ENCODE results near the gene ENTHD1.

DNA sequence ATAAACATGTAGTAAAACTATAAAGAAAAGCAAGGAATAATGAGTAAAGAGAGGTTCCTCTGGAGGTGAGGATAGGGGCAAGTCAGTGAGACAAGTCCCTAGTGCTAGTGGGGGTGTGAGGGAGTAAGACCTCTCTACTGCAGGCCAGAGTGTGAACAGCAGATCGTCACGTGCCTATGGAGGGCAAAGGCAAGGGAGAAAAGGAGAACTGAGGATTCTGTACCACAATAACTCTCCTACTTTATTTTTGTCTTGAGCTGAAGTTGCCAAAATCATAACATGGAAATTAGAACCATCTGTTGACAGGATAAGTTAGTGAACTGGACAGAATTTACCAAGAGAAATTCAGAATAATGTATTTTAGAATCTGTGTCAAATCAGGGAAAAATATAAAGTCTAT is 77.6 kb downstream of the ENTHD1 start:
- TF ChIP-seq, protein P1, sequence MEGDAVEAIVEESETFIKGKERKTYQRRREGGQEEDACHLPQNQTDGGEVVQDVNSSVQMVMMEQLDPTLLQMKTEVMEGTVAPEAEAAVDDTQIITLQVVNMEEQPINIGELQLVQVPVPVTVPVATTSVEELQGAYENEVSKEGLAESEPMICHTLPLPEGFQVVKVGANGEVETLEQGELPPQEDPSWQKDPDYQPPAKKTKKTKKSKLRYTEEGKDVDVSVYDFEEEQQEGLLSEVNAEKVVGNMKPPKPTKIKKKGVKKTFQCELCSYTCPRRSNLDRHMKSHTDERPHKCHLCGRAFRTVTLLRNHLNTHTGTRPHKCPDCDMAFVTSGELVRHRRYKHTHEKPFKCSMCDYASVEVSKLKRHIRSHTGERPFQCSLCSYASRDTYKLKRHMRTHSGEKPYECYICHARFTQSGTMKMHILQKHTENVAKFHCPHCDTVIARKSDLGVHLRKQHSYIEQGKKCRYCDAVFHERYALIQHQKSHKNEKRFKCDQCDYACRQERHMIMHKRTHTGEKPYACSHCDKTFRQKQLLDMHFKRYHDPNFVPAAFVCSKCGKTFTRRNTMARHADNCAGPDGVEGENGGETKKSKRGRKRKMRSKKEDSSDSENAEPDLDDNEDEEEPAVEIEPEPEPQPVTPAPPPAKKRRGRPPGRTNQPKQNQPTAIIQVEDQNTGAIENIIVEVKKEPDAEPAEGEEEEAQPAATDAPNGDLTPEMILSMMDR (IDR thresholded peaks at IDR 0.05; ENCODE audit: low read depth, low read length, poor library complexity, severe bottlenecking) = no peak
- TF ChIP-seq EZH2phosphoT487 (IDR thresholded peaks at IDR 0.05; ENCODE audit: borderline replicate concordance, low read length) = no peak

Data from DOHH2 (cell line).